A549 (cell line): ENCODE measurements around the gene OSGEP.

Experiments used
- CHD2 ChIP-seq: fragments of 150-350 bp; IDR thresholded peaks from 2 replicates; pipeline ENCODE4 v1.6.1; 2014; ENCODE audit warnings: low read length; ENCODE audit not compliant: partially characterized antibody
- CHD4 ChIP-seq: fragments of 200-600 bp; sonication (generic); IDR thresholded peaks from 2 replicates; pipeline ENCODE4 v1.6.1; 2016; ENCODE audit warnings: antibody characterized with exemption, mild to moderate bottlenecking, borderline replicate concordance
- EP300 ChIP-seq, 2 experiments: fragments of >200 bp; sonication (Bioruptor Twin); formaldehyde crosslinking; IDR thresholded peaks; 2 replicates in 1 of 2; 3 replicates in 1 of 2; pipeline ENCODE4 v1.6.1; 2016 to 2017
- JUNB ChIP-seq: fragments of >200 bp; sonication (Bioruptor Twin); formaldehyde crosslinking; IDR thresholded peaks from 2 replicates; pipeline ENCODE4 v1.6.1; 2016
- MAFK ChIP-seq: fragments of 450-650 bp; IDR thresholded peaks from 2 replicates; pipeline ENCODE4 v1.6.1; 2014; ENCODE audit not compliant: partially characterized antibody
- MAZ ChIP-seq: fragments of 150-350 bp; IDR thresholded peaks from 2 replicates; pipeline ENCODE4 v1.6.1; 2014; ENCODE audit warnings: antibody characterized with exemption, low read depth, low read length, borderline replicate concordance
- POLR2A ChIP-seq: IDR thresholded peaks from 2 replicates; pipeline ENCODE4 v1.6.1; 2012; ENCODE audit warnings: mild to moderate bottlenecking, low read length
- POLR2AphosphoS2 ChIP-seq: conservative IDR thresholded peaks from 2 replicates; pipeline ENCODE4 v1.6.1; 2012; ENCODE audit warnings: low read length, improper control_type of control experiment, inconsistent platforms
- RAD21 ChIP-seq, 2 experiments: fragments of >200 bp in 1 of 2; sonication (Bioruptor Twin) in 1 of 2; formaldehyde crosslinking in 1 of 2; IDR thresholded peaks in 1 of 2; conservative IDR thresholded peaks in 1 of 2; 2 replicates in 1 of 2; 3 replicates in 1 of 2; pipeline ENCODE4 v1.6.1; 2012 to 2018; ENCODE audit warnings: inconsistent platforms in 1 of 2
- TP53 ChIP-seq: fragments of 250-450 bp; sonication (Bioruptor Pico); IDR thresholded peaks from 2 replicates; pipeline ENCODE4 v1.5.0; 2021; ENCODE audit warnings: mild to moderate bottlenecking, moderate library complexity
- TF ChIP-seq, protein P1 (sequence below): fragments of 150-350 bp; IDR thresholded peaks from 2 replicates; pipeline ENCODE4 v1.6.1; 2014; ENCODE audit warnings: low read depth, mild to moderate bottlenecking, low read length
- TF ChIP-seq, protein P2 (sequence below): fragments of >200 bp; sonication (Bioruptor Twin); formaldehyde crosslinking; IDR thresholded peaks from 3 replicates; pipeline ENCODE4 v1.5.1; 2016
- TF ChIP-seq, protein P3 (sequence below): IDR thresholded peaks from 2 replicates; pipeline ENCODE4 v1.6.1; 2012; ENCODE audit warnings: low read depth, borderline replicate concordance
- TF ChIP-seq, protein P4 (sequence below): fragments of 450-650 bp; IDR thresholded peaks from 2 replicates; pipeline ENCODE4 v1.6.1; 2014; ENCODE audit warnings: antibody characterized with exemption

DNA sequence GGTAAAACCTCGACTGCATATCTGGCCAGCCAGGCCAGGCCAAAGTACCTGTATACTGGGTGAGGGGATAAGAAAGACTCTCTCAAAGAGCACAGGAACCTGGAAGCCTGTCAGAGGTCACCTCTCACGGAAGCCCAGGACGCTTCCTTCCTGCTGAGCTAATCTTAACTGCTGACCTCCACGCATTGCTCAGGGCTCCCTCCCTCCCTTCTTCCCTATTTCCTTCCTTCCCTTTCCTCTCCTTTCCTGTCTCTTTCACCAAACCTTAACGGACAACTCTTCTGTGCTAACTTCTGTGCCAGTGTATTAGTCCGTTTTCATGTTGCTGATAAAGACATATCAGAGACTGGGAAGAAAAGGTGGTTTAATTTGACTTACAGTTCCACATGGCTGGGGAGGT, 36.0 kb upstream of the OSGEP start:
- TF ChIP-seq, protein P1, sequence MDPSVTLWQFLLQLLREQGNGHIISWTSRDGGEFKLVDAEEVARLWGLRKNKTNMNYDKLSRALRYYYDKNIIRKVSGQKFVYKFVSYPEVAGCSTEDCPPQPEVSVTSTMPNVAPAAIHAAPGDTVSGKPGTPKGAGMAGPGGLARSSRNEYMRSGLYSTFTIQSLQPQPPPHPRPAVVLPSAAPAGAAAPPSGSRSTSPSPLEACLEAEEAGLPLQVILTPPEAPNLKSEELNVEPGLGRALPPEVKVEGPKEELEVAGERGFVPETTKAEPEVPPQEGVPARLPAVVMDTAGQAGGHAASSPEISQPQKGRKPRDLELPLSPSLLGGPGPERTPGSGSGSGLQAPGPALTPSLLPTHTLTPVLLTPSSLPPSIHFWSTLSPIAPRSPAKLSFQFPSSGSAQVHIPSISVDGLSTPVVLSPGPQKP, result no peak
- TF ChIP-seq, protein P2, sequence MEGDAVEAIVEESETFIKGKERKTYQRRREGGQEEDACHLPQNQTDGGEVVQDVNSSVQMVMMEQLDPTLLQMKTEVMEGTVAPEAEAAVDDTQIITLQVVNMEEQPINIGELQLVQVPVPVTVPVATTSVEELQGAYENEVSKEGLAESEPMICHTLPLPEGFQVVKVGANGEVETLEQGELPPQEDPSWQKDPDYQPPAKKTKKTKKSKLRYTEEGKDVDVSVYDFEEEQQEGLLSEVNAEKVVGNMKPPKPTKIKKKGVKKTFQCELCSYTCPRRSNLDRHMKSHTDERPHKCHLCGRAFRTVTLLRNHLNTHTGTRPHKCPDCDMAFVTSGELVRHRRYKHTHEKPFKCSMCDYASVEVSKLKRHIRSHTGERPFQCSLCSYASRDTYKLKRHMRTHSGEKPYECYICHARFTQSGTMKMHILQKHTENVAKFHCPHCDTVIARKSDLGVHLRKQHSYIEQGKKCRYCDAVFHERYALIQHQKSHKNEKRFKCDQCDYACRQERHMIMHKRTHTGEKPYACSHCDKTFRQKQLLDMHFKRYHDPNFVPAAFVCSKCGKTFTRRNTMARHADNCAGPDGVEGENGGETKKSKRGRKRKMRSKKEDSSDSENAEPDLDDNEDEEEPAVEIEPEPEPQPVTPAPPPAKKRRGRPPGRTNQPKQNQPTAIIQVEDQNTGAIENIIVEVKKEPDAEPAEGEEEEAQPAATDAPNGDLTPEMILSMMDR, result no peak
- TF ChIP-seq POLR2AphosphoS2 (no peak), RAD21 (conservative IDR thresholded peaks at IDR 0.05 in 1 of 2, IDR thresholded peaks at IDR 0.05 in 1 of 2) (no peak), POLR2A (no peak), TP53 (no peak), CHD4 (no peak), MAFK (no peak), CHD2 (no peak), EP300 (IDR thresholded peaks at IDR 0.05) (no peak), JUNB (no peak), MAZ (no peak)
- TF ChIP-seq, protein P3, sequence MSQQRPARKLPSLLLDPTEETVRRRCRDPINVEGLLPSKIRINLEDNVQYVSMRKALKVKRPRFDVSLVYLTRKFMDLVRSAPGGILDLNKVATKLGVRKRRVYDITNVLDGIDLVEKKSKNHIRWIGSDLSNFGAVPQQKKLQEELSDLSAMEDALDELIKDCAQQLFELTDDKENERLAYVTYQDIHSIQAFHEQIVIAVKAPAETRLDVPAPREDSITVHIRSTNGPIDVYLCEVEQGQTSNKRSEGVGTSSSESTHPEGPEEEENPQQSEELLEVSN, result no peak
- TF ChIP-seq, protein P4, sequence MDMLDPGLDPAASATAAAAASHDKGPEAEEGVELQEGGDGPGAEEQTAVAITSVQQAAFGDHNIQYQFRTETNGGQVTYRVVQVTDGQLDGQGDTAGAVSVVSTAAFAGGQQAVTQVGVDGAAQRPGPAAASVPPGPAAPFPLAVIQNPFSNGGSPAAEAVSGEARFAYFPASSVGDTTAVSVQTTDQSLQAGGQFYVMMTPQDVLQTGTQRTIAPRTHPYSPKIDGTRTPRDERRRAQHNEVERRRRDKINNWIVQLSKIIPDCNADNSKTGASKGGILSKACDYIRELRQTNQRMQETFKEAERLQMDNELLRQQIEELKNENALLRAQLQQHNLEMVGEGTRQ, result no peak
